Esophagus muscularis mucosa (tissue), 4 donors: ENCODE data around the gene MPHOSPH8. TPM values are rescaled to one million over a fixed set of nuclear protein-coding genes. Genes with fewer than 3 reads are reported as not detected.

Experiments
- DNase-seq: peaks from one replicate; pipeline ENCODE4 v3.0.0-alpha.2; 2017; ENCODE audit errors: extremely low spot score
- H3K27ac ChIP-seq, 4 donors: fragments of 200-600 bp; sonication (generic); replicated peaks in 1 of 4; 1 replicate in 3 of 4; 2 replicates in 1 of 4; pipeline ENCODE4 v1.5.1; 2016 to 2019; ENCODE audit warnings: mild to moderate bottlenecking in 1 of 4
- H3K27me3 ChIP-seq, 4 donors: fragments of 200-600 bp; sonication (generic); one replicate each; pipeline versions ENCODE4 v1.5.1 to v1.6.0; 2016 to 2019
- H3K36me3 ChIP-seq, 4 donors: fragments of 200-600 bp; sonication (generic); one replicate each; pipeline ENCODE4 v1.5.1; 2016 to 2019
- H3K4me1 ChIP-seq, 4 donors: fragments of 200-600 bp; sonication (generic); one replicate each; pipeline ENCODE4 v1.5.1; 2016 to 2019
- H3K4me3 ChIP-seq, 4 donors: fragments of 200-600 bp; sonication (generic); 1 replicate in 2 of 4; 2 replicates in 2 of 4; pipeline ENCODE4 v1.5.1; 2016 to 2019; ENCODE audit warnings: mild to moderate bottlenecking in 4 of 4, moderate library complexity in 1 of 4
- H3K9me3 ChIP-seq, 4 donors: fragments of 200-600 bp; sonication (generic); 1 replicate in 3 of 4; 2 replicates in 1 of 4; pipeline ENCODE4 v1.5.1; 2016 to 2019
- EP300 ChIP-seq: sonication (generic); formaldehyde crosslinking; IDR thresholded peaks from one replicate; pipeline ENCODE4 v1.6.1; 2017; ENCODE audit warnings: antibody characterized with exemption
- POLR2A ChIP-seq: fragments of 450-650 bp; IDR thresholded peaks from one replicate; pipeline ENCODE4 v1.6.1; 2017; ENCODE audit warnings: antibody characterized with exemption, moderate library complexity, mild to moderate bottlenecking, low read depth
- POLR2AphosphoS5 ChIP-seq, 2 donors: sonication (generic); formaldehyde crosslinking; IDR thresholded peaks; one replicate each; pipeline ENCODE4 v1.6.1; 2017; ENCODE audit warnings: antibody characterized with exemption in 2 of 2
- WGBS: methylation state at CpG from one replicate; pipeline ENCODE4 v1.1.5; 2018; 5-methylcytosine and 5-hydroxymethylcytosine counted together
- intact Hi-C: fragments of 100-400 bp; cut with DNase I; formaldehyde crosslinking; loops from one replicate; pipeline ENCODE4 v1.15.1; 2023
- total RNA-seq, 4 donors: library from RNA; depleted of rRNA; stranded (reverse); fragments of >200 nt; gene quantifications; one replicate each; pipeline versions ENCODE4 v1.1.0 to v1.2.1, GENCODE V29; 2016
- TF ChIP-seq, protein P1 (sequence below), 3 experiments: fragments of 200-600 bp in 2 of 3; fragments of 450-650 bp in 1 of 3; sonication (generic) in 2 of 3; IDR thresholded peaks; one replicate each; pipeline ENCODE4 v1.5.1; 2017 to 2019; ENCODE audit warnings: antibody characterized with exemption in 3 of 3, mild to moderate bottlenecking in 2 of 3, moderate library complexity in 1 of 3

The MPHOSPH8 gene
- total RNA-seq, 4 donors from 2014 or later, result 34.1 to 40.3 (median 39.0) TPM

DNA sequence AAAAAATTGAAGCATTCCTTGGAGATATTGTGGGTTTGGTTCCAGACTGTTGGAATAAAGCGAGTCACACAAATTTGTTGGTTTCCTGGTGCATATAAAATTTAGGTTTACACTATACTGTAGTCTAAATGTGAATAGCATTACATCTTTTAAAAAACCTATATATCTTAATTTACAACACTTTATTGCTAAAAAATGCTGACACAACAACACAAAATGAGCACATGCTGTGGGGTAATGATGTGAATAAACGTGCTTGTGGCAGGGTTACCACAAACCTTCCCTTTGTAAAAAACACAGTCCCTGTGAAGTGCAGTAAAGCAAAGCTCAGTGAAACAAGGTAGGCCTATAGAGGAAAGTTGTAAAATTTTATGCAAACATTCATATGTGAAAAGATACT is 27.7 kb downstream of the MPHOSPH8 start:
- WGBS, result 92% methylated on average over 2 of the region's 2 CpGs
- H3K4me3 ChIP-seq, result no peak overlapping the region
- no peaks in the 10 kb centered on the region for H3K27me3 ChIP-seq
- no peak for DNase-seq
- peaks cover 35 to 97% (median 75%) of the 10 kb centered on the region in 4 donors for H3K36me3 ChIP-seq
- H3K9me3 ChIP-seq, result no peaks in the 10 kb centered on the region
- no peak for TF ChIP-seq POLR2A
- intact Hi-C loops, result no loop called here
- H3K27ac ChIP-seq, result no peak overlapping the region
- peaks cover 0 to 8% (median 0%) of the 10 kb centered on the region in 4 donors for H3K4me1 ChIP-seq

DNA sequence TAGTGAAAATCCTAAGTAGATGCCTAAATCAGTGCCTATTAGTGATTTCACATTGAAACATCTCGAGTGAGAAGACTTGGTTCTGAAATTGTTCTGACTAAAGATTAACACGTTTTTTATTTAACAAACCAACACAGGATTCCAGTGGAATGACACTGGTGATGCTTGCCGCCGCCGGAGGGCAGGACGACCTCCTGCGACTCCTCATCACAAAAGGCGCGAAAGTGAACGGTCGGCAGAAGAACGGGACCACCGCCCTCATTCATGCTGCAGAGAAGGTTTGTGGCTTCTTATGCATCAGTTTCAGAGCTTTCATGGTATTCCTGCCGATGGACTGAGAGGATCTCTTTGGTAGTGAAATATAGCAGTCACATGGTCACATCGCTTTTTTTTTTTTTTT is 28.1 kb downstream of the MPHOSPH8 start:
- WGBS, result 88% methylated on average over 15 of the region's 15 CpGs
- intact Hi-C loops, result no loop called here
- H3K27me3 ChIP-seq, result no peaks in the 10 kb centered on the region
- H3K27ac ChIP-seq, result no peak overlapping the region
- no peak overlapping the region for H3K4me3 ChIP-seq
- DNase-seq, result no peak
- H3K4me1 ChIP-seq, result peaks cover 0 to 8% (median 0%) of the 10 kb centered on the region in 4 donors
- peaks cover 39 to 99% (median 80%) of the 10 kb centered on the region in 4 donors for H3K36me3 ChIP-seq
- no peaks in the 10 kb centered on the region for H3K9me3 ChIP-seq
- TF ChIP-seq EP300 (no peak), POLR2AphosphoS5 (IDR thresholded peaks at IDR 0.05) (no peak), POLR2A (no peak)
- TF ChIP-seq, protein P1, sequence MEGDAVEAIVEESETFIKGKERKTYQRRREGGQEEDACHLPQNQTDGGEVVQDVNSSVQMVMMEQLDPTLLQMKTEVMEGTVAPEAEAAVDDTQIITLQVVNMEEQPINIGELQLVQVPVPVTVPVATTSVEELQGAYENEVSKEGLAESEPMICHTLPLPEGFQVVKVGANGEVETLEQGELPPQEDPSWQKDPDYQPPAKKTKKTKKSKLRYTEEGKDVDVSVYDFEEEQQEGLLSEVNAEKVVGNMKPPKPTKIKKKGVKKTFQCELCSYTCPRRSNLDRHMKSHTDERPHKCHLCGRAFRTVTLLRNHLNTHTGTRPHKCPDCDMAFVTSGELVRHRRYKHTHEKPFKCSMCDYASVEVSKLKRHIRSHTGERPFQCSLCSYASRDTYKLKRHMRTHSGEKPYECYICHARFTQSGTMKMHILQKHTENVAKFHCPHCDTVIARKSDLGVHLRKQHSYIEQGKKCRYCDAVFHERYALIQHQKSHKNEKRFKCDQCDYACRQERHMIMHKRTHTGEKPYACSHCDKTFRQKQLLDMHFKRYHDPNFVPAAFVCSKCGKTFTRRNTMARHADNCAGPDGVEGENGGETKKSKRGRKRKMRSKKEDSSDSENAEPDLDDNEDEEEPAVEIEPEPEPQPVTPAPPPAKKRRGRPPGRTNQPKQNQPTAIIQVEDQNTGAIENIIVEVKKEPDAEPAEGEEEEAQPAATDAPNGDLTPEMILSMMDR (IDR thresholded peaks at IDR 0.05), result no peak

DNA sequence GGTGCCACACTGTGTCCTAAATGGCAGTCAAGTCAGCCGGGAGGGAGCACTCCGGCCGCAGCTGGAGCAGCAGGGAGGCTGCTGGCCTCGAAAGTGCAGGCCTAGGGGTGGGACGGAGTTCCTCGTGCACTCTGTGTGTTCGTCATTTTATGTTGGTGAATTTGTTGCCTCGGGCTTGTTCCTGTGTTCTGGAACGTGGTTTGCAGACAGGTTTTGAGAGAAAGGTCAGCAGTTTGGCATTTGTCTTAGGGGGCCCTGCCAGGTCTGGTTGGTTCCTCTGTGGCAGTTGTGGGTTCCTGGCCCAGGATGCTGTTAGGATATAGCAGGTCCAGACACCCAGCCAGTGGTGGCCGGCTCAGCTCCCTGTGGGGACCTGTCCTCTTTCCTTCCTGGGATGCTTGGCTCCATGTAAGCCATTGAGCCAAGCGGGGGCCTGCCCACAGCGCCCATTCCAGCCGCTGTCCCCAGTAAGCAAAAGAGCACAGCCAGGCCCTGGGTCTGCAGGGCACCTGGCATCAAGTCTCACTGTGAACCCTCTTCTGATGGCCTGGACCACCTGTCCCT is 30.0 kb downstream of the MPHOSPH8 start:
- Histone ChIP-seq H3K36me3 (peaks cover 56 to 100% (median 92%) of the 10 kb centered on the region in 4 donors), H3K27ac (no peak overlapping the region), H3K4me3 (no peak overlapping the region), H3K9me3 (no peaks in the 10 kb centered on the region), H3K27me3 (no peaks in the 10 kb centered on the region), H3K4me1 (peaks cover 0 to 8% (median 0%) of the 10 kb centered on the region in 4 donors)
- no peak for TF ChIP-seq POLR2AphosphoS5 (IDR thresholded peaks at IDR 0.05)
- TF ChIP-seq, protein P1 (IDR thresholded peaks at IDR 0.05), result no peak
- no peak for TF ChIP-seq EP300
- no peak for TF ChIP-seq POLR2A
- no peak for DNase-seq
- WGBS, result 100% methylated on average over 4 of the region's 13 CpGs
- intact Hi-C loops, result no loop called here

DNA sequence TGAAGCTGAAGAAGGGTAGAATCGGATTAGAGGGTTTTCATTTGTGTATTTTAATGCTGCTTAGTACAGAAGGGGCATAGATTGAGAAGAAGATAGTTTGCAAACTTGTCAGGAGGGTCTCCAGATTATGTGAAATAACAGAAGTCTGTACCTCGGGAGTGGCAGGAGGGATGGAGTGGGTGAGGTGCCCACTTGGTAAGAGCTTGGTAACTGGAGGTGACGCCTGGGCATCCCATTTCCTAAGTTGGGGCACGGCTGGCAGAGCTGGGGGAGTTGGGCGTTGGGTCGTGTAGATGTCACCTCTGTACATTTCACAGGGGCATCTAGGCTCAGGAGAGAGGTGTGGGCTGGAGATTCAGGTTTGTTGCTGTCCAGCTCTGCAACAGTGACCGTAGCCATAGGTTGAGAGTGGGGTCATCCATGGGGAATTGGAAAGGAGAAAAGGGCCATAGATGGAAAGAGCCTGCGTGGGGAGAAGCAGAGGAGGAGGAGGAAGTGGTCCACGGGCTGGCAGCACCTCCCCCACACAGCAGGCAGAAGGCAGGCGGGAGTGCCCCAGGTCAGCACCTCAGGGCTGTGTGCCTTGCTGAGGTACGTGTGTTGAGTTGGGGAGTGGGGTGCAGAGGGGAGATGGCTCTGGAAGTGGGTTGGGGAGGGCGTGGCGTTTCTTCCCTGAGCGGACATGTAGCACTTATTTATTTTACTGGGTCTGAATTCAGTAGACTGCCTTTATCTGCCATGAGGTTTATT is 31.2 kb downstream of the MPHOSPH8 start:
- Histone ChIP-seq H3K36me3 (peaks cover 67 to 100% (median 95%) of the 10 kb centered on the region in 4 donors), H3K4me1 (peaks cover 0 to 8% (median 0%) of the 10 kb centered on the region in 4 donors), H3K4me3 (no peak overlapping the region), H3K27ac (no peak overlapping the region), H3K9me3 (no peaks in the 10 kb centered on the region), H3K27me3 (no peaks in the 10 kb centered on the region)
- WGBS, result 79% methylated on average over 14 of the region's 14 CpGs
- intact Hi-C loops, result no loop called here
- TF ChIP-seq POLR2AphosphoS5 (IDR thresholded peaks at IDR 0.05), result no peak
- TF ChIP-seq POLR2A, result no peak
- TF ChIP-seq, protein P1 (IDR thresholded peaks at IDR 0.05), result no peak
- no peak for TF ChIP-seq EP300
- DNase-seq, result no peak

DNA sequence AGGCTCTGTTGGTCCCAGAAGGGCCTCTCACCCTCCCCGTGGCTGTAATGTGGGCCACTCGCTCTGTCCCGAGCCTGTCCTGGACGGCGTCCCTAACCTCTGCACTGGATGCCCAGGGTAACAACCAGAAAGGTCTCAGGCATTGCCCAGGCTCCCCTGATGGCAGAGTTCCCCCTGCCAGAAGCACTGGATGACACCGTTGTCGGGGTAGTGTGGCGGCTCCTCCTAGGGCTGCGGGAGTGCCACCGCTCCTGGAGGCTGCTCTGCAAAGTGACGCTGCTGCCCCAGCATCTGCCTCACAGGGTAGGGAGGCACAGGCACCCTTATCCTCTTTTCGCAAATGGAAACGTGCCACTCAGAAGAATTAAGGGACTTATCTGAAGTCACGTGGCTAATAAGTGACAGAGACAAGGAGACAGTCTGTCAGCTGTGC is 32.0 kb downstream of the MPHOSPH8 start:
- H3K9me3 ChIP-seq, result no peaks in the 10 kb centered on the region
- H3K36me3 ChIP-seq, result peaks cover 75 to 100% (median 98%) of the 10 kb centered on the region in 4 donors
- 86% methylated on average over 14 of the region's 14 CpGs for WGBS
- H3K27me3 ChIP-seq, result no peaks in the 10 kb centered on the region
- intact Hi-C loops, result no loop called here
- DNase-seq, result no peak
- TF ChIP-seq, protein P1 (IDR thresholded peaks at IDR 0.05), result no peak
- TF ChIP-seq EP300 (no peak), POLR2A (no peak), POLR2AphosphoS5 (IDR thresholded peaks at IDR 0.05) (no peak)
- H3K4me3 ChIP-seq, result no peak overlapping the region
- H3K27ac ChIP-seq, result no peak overlapping the region
- H3K4me1 ChIP-seq, result peaks cover 0 to 8% (median 0%) of the 10 kb centered on the region in 4 donors
